ENCODE data around the gene GSTM4.
"Not testable (repeated sequence)": the region's sequence is repeated elsewhere in the genome, so short reads cannot be mapped to it uniquely, and the experiment has no call there.

GSTM4 gene

GRCh38 chr1:109704173-109704572 is 48.3 kb downstream of the GSTM4 start:
- no peak for DNase-seq (ENCODE audit: low read depth in 2 of 2)

GRCh38 chr1:109705411-109705810 is 49.5 kb downstream of the GSTM4 start:
- no peak for DNase-seq (ENCODE audit: low read depth in 2 of 2)

DNA sequence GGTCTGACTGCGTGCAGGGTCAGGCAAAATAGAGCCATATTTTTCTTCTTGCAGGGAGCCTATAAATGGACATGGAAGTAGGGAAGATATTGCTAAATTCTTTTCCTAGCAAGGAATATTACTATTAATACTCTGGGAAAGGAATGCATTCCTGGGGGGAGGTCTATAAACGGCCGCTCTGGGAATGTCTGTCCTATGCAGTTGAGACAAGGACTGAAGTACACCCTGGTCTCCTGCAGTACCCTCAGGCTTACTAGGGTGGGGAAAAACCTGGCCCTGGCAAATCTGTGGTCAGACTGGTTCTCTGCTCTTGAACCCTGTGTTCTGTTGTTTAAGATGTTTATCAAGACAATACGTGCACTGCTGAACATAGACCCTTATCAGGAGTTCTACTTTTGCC is 53.0 kb downstream of the GSTM4 start:
- DNase-seq (ENCODE audit: low read depth in 2 of 2) = not testable (repeated sequence)

GRCh38 chr1:109709822-109710221 is 53.9 kb downstream of the GSTM4 start:
- not testable (repeated sequence) for DNase-seq (ENCODE audit: low read depth in 2 of 2)

All from stimulated activated CD8-positive, alpha-beta memory T cell treated with anti-CD3 and anti-CD28 coated beads, Interleukin-2, amount 100 ng/mL, for 48 hours (primary cell).